Nephron progenitor cell (in vitro differentiated cells): ENCODE results near the gene SPEM3.

Experiments
- DNase-seq: peaks from one replicate; pipeline ENCODE4 v3.0.0; 2021
- H3K27ac Mint-ChIP-seq: 2 replicates; pipeline ENCODE4 v1.8.0; 2021; ENCODE audit warnings: mild to moderate bottlenecking, moderate library complexity, mixed read lengths
- H3K27me3 Mint-ChIP-seq: 2 replicates; pipeline ENCODE4 v1.8.0; 2021; ENCODE audit warnings: mild to moderate bottlenecking, low read depth, mixed read lengths; ENCODE audit not compliant: poor library complexity
- H3K36me3 Mint-ChIP-seq: 2 replicates; pipeline ENCODE4 v1.8.0; 2021; ENCODE audit warnings: low read depth, mixed read lengths
- H3K4me1 Mint-ChIP-seq: 2 replicates; pipeline ENCODE4 v1.8.0; 2021; ENCODE audit warnings: mixed read lengths
- H3K4me3 Mint-ChIP-seq: 2 replicates; pipeline ENCODE4 v1.8.0; 2021; ENCODE audit warnings: mild to moderate bottlenecking, moderate library complexity, mixed read lengths
- H3K9me3 Mint-ChIP-seq: 2 replicates; pipeline ENCODE4 v1.8.0; 2021; ENCODE audit warnings: mild to moderate bottlenecking, moderate library complexity, mixed read lengths
- CTCF ChIP-seq: fragments of 200-600 bp; sonication (generic); IDR thresholded peaks from 2 replicates; pipeline ENCODE4 v1.5.0; 2021; ENCODE audit warnings: antibody characterized with exemption

Gene SPEM3

GRCh38 chr17:7440834-7441195 is 12.2 kb downstream of the SPEM3 start:
- peaks cover 71% of the 10 kb centered on the region for H3K4me1 Mint-ChIP-seq
- peaks cover 64% of the 10 kb centered on the region for H3K27me3 Mint-ChIP-seq
- peak overlapping the region; percentile 95 for H3K4me3 Mint-ChIP-seq
- no peak for TF ChIP-seq CTCF
- no peaks in the 10 kb centered on the region for H3K9me3 Mint-ChIP-seq
- peak overlapping the region; percentile 99 for H3K27ac Mint-ChIP-seq
- no peaks in the 10 kb centered on the region for H3K36me3 Mint-ChIP-seq
- DNase-seq = no peak

GRCh38 chr17:7441266-7441665 is 12.6 kb downstream of the SPEM3 start:
- Mint-ChIP-seq H3K27ac (no peak overlapping the region), H3K36me3 (no peaks in the 10 kb centered on the region), H3K4me1 (peaks cover 75% of the 10 kb centered on the region), H3K27me3 (peaks cover 64% of the 10 kb centered on the region), H3K9me3 (no peaks in the 10 kb centered on the region), H3K4me3 (peak overlapping the region; percentile 95)
- DNase-seq = no peak
- no peak for TF ChIP-seq CTCF

- Mint-ChIP-seq H3K27ac (no peak overlapping the region), H3K4me1 (peaks cover 78% of the 10 kb centered on the region), H3K27me3 (peaks cover 64% of the 10 kb centered on the region), H3K4me3 (peak overlapping the region; percentile 48), H3K36me3 (no peaks in the 10 kb centered on the region), H3K9me3 (no peaks in the 10 kb centered on the region)
- no peak for TF ChIP-seq CTCF
- DNase-seq = no peak
These were observed 13.5 kb downstream of the SPEM3 start for GRCh38 chr17:7442142-7442541.

- peaks cover 73% of the 10 kb centered on the region for H3K4me1 Mint-ChIP-seq
- DNase-seq = no peak
- H3K4me3 Mint-ChIP-seq = no peak overlapping the region
- no peaks in the 10 kb centered on the region for H3K9me3 Mint-ChIP-seq
- H3K27ac Mint-ChIP-seq = no peak overlapping the region
- TF ChIP-seq CTCF = no peak
- H3K36me3 Mint-ChIP-seq = peaks cover 4% of the 10 kb centered on the region
- peaks cover 52% of the 10 kb centered on the region for H3K27me3 Mint-ChIP-seq
These were observed 15.1 kb downstream of the SPEM3 start for GRCh38 chr17:7443499-7444485.

- peaks cover 5% of the 10 kb centered on the region for H3K36me3 Mint-ChIP-seq
- DNase-seq = peak; percentile 94
- H3K27me3 Mint-ChIP-seq = peaks cover 48% of the 10 kb centered on the region
- TF ChIP-seq CTCF = peak; percentile 6
- peaks cover 68% of the 10 kb centered on the region for H3K4me1 Mint-ChIP-seq
- H3K27ac Mint-ChIP-seq = peak within 1 kb of the TSS; percentile 21
- no peaks in the 10 kb centered on the region for H3K9me3 Mint-ChIP-seq
- H3K4me3 Mint-ChIP-seq = peak within 1 kb of the TSS; percentile 84
These were observed 16.3 kb downstream of the SPEM3 start, which contains the start of gene CHRNB1 for GRCh38 chr17:7444682-7445618. TSS of gene CHRNB1 (plus strand) at chr17:7445061. CDS start at chr17:7445128, 67 bp downstream.
